HEK293 (cell line): Measurements from ENCODE around the gene ABCG1.

ENCODE experiments used
- ZBTB17 ChIP-seq: fragments of 450-650 bp; formaldehyde crosslinking; IDR thresholded peaks from 2 replicates; pipeline ENCODE4 v1.5.1; 2016; ENCODE audit warnings: missing biosample characterization, missing genetic modification characterization
- ZBTB20 ChIP-seq: fragments of 450-650 bp; formaldehyde crosslinking; IDR thresholded peaks from 2 replicates; pipeline ENCODE4 v1.5.1; 2016; ENCODE audit warnings: missing biosample characterization, missing genetic modification characterization
- ZBTB7A ChIP-seq: fragments of 450-650 bp; formaldehyde crosslinking; IDR thresholded peaks from 2 replicates; pipeline ENCODE4 v1.5.1; 2016; ENCODE audit warnings: low read depth, missing biosample characterization, missing genetic modification characterization
- ZFP3 ChIP-seq: fragments of 450-650 bp; formaldehyde crosslinking; IDR thresholded peaks from 2 replicates; pipeline ENCODE4 v1.5.1; 2016; ENCODE audit warnings: low read depth, missing biosample characterization, missing genetic modification characterization
- ZIC2 ChIP-seq: fragments of 450-650 bp; formaldehyde crosslinking; IDR thresholded peaks from 2 replicates; pipeline ENCODE4 v1.5.1; 2016; ENCODE audit warnings: missing biosample characterization, missing genetic modification characterization
- ZNF184 ChIP-seq: fragments of 450-650 bp; IDR thresholded peaks from 2 replicates; pipeline ENCODE4 v1.5.1; 2018; ENCODE audit warnings: missing biosample characterization, mild to moderate bottlenecking, missing genetic modification characterization
- ZNF19 ChIP-seq: fragments of 450-650 bp; formaldehyde crosslinking; IDR thresholded peaks from 2 replicates; pipeline ENCODE4; 2016; ENCODE audit warnings: missing biosample characterization, missing genetic modification characterization, low read depth
- ZNF202 ChIP-seq: fragments of 450-650 bp; formaldehyde crosslinking; IDR thresholded peaks from 2 replicates; pipeline ENCODE4 v1.5.1; 2016; ENCODE audit warnings: missing biosample characterization, missing genetic modification characterization, borderline replicate concordance
- ZNF558 ChIP-seq: fragments of 450-650 bp; formaldehyde crosslinking; IDR thresholded peaks from 2 replicates; pipeline ENCODE4 v1.5.1; 2016; ENCODE audit warnings: missing biosample characterization, missing genetic modification characterization
- ZNF830 ChIP-seq: fragments of 450-650 bp; IDR thresholded peaks from 2 replicates; pipeline ENCODE4 v1.5.0; 2018; ENCODE audit warnings: missing biosample characterization, missing genetic modification characterization, low read depth, mild to moderate bottlenecking, moderate library complexity
- TF ChIP-seq, protein P1 (sequence below): fragments of 450-650 bp; formaldehyde crosslinking; optimal IDR thresholded peaks from 2 replicates; pipeline ENCODE3; 2016; ENCODE audit warnings: missing biosample characterization, mild to moderate bottlenecking, missing genetic modification characterization
- TF ChIP-seq, protein P2 (sequence below): fragments of 450-650 bp; formaldehyde crosslinking; IDR thresholded peaks from 2 replicates; pipeline ENCODE4 v1.5.1; 2016; ENCODE audit warnings: missing biosample characterization, missing genetic modification characterization
- TF ChIP-seq, protein P3 (sequence below): fragments of 450-650 bp; formaldehyde crosslinking; IDR thresholded peaks from 2 replicates; pipeline ENCODE4 v1.5.1; 2016; ENCODE audit warnings: missing biosample characterization, missing genetic modification characterization, low read depth
- TF ChIP-seq, protein P4 (sequence below): fragments of 450-650 bp; formaldehyde crosslinking; IDR thresholded peaks from 2 replicates; pipeline ENCODE4 v1.5.1; 2016; ENCODE audit warnings: missing biosample characterization, missing genetic modification characterization

DNA sequence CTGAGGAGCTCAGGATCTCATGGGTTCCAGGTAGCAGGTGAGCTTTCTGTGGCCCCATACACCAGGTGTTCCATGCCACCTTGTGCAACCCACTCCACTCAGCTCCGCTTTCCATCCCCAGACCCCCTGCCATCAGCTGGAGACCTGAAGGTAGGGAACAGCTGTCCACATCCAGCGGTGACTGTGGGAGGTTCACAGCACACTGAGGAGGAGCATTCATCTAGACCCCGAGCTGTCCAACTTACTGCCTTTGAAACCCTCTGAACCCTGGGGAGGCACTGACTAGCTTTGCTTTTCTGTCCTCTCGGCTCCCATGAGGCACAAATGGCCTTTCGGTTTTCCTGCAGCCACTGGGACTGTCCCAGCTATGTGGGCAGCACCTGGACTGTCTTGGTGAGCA is 27.9 kb upstream of the ABCG1 start:
- TF ChIP-seq, protein P1, sequence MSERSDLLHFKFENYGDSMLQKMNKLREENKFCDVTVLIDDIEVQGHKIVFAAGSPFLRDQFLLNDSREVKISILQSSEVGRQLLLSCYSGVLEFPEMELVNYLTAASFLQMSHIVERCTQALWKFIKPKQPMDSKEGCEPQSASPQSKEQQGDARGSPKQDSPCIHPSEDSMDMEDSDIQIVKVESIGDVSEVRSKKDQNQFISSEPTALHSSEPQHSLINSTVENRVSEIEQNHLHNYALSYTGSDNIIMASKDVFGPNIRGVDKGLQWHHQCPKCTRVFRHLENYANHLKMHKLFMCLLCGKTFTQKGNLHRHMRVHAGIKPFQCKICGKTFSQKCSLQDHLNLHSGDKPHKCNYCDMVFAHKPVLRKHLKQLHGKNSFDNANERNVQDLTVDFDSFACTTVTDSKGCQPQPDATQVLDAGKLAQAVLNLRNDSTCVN (tag by site-specific recombination), result no peak
- TF ChIP-seq, protein P2, sequence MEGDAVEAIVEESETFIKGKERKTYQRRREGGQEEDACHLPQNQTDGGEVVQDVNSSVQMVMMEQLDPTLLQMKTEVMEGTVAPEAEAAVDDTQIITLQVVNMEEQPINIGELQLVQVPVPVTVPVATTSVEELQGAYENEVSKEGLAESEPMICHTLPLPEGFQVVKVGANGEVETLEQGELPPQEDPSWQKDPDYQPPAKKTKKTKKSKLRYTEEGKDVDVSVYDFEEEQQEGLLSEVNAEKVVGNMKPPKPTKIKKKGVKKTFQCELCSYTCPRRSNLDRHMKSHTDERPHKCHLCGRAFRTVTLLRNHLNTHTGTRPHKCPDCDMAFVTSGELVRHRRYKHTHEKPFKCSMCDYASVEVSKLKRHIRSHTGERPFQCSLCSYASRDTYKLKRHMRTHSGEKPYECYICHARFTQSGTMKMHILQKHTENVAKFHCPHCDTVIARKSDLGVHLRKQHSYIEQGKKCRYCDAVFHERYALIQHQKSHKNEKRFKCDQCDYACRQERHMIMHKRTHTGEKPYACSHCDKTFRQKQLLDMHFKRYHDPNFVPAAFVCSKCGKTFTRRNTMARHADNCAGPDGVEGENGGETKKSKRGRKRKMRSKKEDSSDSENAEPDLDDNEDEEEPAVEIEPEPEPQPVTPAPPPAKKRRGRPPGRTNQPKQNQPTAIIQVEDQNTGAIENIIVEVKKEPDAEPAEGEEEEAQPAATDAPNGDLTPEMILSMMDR (tag by site-specific recombination), result no peak
- TF ChIP-seq ZNF184 (no peak), ZIC2 (tag by site-specific recombination) (no peak; the same call in 1 of the 2 replicates), ZBTB7A (tag by site-specific recombination) (no peak), ZFP3 (tag by site-specific recombination) (no peak), ZBTB20 (tag by site-specific recombination) (no peak), ZBTB17 (tag by site-specific recombination) (no peak), ZNF830 (tag by site-specific recombination) (no peak), ZNF19 (no peak), ZNF202 (no peak), ZNF558 (tag by site-specific recombination) (no peak)
- TF ChIP-seq, protein P3, sequence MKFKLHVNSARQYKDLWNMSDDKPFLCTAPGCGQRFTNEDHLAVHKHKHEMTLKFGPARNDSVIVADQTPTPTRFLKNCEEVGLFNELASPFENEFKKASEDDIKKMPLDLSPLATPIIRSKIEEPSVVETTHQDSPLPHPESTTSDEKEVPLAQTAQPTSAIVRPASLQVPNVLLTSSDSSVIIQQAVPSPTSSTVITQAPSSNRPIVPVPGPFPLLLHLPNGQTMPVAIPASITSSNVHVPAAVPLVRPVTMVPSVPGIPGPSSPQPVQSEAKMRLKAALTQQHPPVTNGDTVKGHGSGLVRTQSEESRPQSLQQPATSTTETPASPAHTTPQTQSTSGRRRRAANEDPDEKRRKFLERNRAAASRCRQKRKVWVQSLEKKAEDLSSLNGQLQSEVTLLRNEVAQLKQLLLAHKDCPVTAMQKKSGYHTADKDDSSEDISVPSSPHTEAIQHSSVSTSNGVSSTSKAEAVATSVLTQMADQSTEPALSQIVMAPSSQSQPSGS, result no peak
- TF ChIP-seq, protein P4, sequence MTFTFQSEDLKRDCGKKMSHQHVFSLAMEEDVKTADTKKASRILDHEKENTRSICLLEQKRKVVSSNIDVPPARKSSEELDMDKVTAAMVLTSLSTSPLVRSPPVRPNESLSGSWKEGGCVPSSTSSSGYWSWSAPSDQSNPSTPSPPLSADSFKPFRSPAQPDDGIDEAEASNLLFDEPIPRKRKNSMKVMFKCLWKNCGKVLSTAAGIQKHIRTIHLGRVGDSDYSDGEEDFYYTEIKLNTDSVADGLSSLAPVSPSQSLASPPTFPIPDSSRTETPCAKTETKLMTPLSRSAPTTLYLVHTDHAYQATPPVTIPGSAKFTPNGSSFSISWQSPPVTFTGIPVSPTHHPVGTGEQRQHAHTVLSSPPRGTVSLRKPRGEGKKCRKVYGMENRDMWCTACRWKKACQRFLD (tag by site-specific recombination), result no peak
